Fibroblast of skin of right biceps (primary cell): ENCODE data around the gene WIZ.
"Not testable (repeated sequence)": the region's sequence is repeated elsewhere in the genome, so short reads cannot be mapped to it uniquely, and the experiment has no call there.

Experiments
- DNase-seq: peaks from one replicate; pipeline ENCODE4 v3.0.0-alpha.2; 2013

WIZ gene

GRCh38 chr19:15428956-15429824 lies 20.6 kb downstream of the WIZ start:
- no peak for DNase-seq

- no peak for DNase-seq
Measured at GRCh38 chr19:15427991-15428471, 21.7 kb downstream of the WIZ start.

- no peak for DNase-seq
Measured at GRCh38 chr19:15427350-15427700, 22.4 kb downstream of the WIZ start.

GRCh38 chr19:15426485-15427349 lies 23.0 kb downstream of the WIZ start:
- no peak for DNase-seq

GRCh38 chr19:15425321-15425950 lies 24.3 kb downstream of the WIZ start:
- no peak for DNase-seq

- DNase-seq: no peak
Measured at GRCh38 chr19:15424692-15425272, 25.0 kb downstream of the WIZ start.

- DNase-seq: no peak
Measured at GRCh38 chr19:15424121-15424520, 25.6 kb downstream of the WIZ start.

GRCh38 chr19:15423130-15423529 lies 26.6 kb downstream of the WIZ start:
- DNase-seq: no peak

- DNase-seq: no peak
Measured at GRCh38 chr19:15422296-15423075, 27.3 kb downstream of the WIZ start.

GRCh38 chr19:15421721-15422260 lies 28.0 kb downstream of the WIZ start:
- DNase-seq: no peak

GRCh38 chr19:15421136-15421695 lies 28.5 kb downstream of the WIZ start:
- DNase-seq: no peak

GRCh38 chr19:15419413-15420025 lies 30.2 kb downstream of the WIZ start:
- no peak for DNase-seq

- peak; percentile 100 for DNase-seq
Measured at GRCh38 chr19:15418579-15419412, 31.0 kb downstream of the WIZ start, which contains the start of gene AKAP8L. AKAP8L (minus strand) TSS chr19:15418988; CDS start chr19:15418923, 65 bp downstream.

- DNase-seq: peak; percentile 52
Measured at GRCh38 chr19:15418231-15418578, 31.6 kb downstream of the WIZ start.

- peak; percentile 28 for DNase-seq
Measured at GRCh38 chr19:15417699-15418098, 32.1 kb downstream of the WIZ start.

GRCh38 chr19:15412832-15413231 lies 36.9 kb downstream of the WIZ start:
- DNase-seq: no peak

GRCh38 chr19:15411351-15411750 lies 38.4 kb downstream of the WIZ start:
- DNase-seq: not testable (repeated sequence)

- no peak for DNase-seq
Measured at GRCh38 chr19:15404780-15405211, 45.0 kb downstream of the WIZ start.

GRCh38 chr19:15404097-15404779 lies 45.5 kb downstream of the WIZ start:
- DNase-seq: no peak
